Measurements from ENCODE around the gene CARS1. TPM values are rescaled to one million over a fixed set of nuclear protein-coding genes. Genes with fewer than 3 reads are reported as not detected.

CARS1 gene
- total and polyA plus RNA-seq, 2 of the 8 experiments (the other 6 are each of a cell fraction or from before 2014, with no cell fraction given), result 44.1 to 100 TPM

- H3K27me3 ChIP-seq (replicated peaks in 1 of 4; ENCODE audit: control insufficient read depth in 3 of 4, extremely low read depth in 1 of 4, insufficient read depth in 3 of 4, low read length in 3 of 4), result no peaks in the 10 kb centered on the region
- ChIA-PET POLR2A (ENCODE audit: partially characterized antibody) (interaction anchor here (0.7 kb wide), 1 partner anchor 102 kb away, joined by 3 read pairs; no protein-coding TSS in a partner anchor), CTCF (ENCODE audit: partially characterized antibody) (interaction anchor here (0.9 to 1.3 kb wide), 3 partner anchors 9 to 43 kb away, joined by 3 to 6 read pairs (median 5); no protein-coding TSS in a partner anchor)
- H3K18ac ChIP-seq (ENCODE audit: extremely low read depth, low read length), result no peak overlapping the region
- no peaks in the 10 kb centered on the region for H3K79me1 ChIP-seq (ENCODE audit: low read depth, low read length)
- H3K9ac ChIP-seq (replicated peaks in 1 of 4; ENCODE audit: extremely low read depth in 1 of 4, low read depth in 3 of 4, low read length in 3 of 4), result no peak overlapping the region
- no peaks in the 10 kb centered on the region for H3K4me1 ChIP-seq (replicated peaks in 1 of 4; ENCODE audit: control insufficient read depth in 3 of 4, insufficient read depth in 4 of 4, low read length in 3 of 4)
- no peak overlapping the region for H4K5ac ChIP-seq (ENCODE audit: insufficient read length, low read depth, low read length)
- H3K4me3 ChIP-seq (ENCODE audit: extremely low read depth in 1 of 4, insufficient read depth in 2 of 4, low read depth in 3 of 4, low read length in 4 of 4), result no peak overlapping the region
- H2BK15ac ChIP-seq (ENCODE audit: low read length), result no peak overlapping the region
- H4K8ac ChIP-seq (ENCODE audit: extremely low read depth, insufficient read depth, low read length), result no peak overlapping the region
- H3K27ac ChIP-seq (ENCODE audit: low read depth, low read length), result no peak overlapping the region
- no peaks in the 10 kb centered on the region for H3K79me2 ChIP-seq (ENCODE audit: control insufficient read depth in 1 of 2, insufficient read depth in 2 of 2, low read length in 2 of 2)
- no peak overlapping the region for H3K4me2 ChIP-seq (ENCODE audit: insufficient read depth in 1 of 2, low read depth in 2 of 2, low read length in 2 of 2)
- H2BK20ac ChIP-seq (ENCODE audit: low read length), result no peak overlapping the region
- no peak overlapping the region for H2AFZ ChIP-seq (ENCODE audit: low read length)
- 91% methylated on average over 13 of the region's 13 CpGs; no CpG with 5 or more reads in 1 of the 2 experiments for WGBS, 2 experiments (ENCODE audit: extremely low coverage in 1 of 2, insufficient coverage in 1 of 2, insufficient read length in 1 of 2, insufficient replicate concordance in 2 of 2, low coverage in 1 of 2, low lambda C conversion rate in 2 of 2, missing lambda C conversion rate in 1 of 2)
- no peaks in the 10 kb centered on the region for H3K36me3 ChIP-seq (ENCODE audit: control insufficient read depth in 2 of 4, insufficient read depth in 4 of 4, low read length in 3 of 4)
- no peak overlapping the region for H2BK12ac ChIP-seq (ENCODE audit: low read depth, low read length)
- no peaks in the 10 kb centered on the region for H3K9me3 ChIP-seq (ENCODE audit: insufficient read depth in 2 of 2, low read depth in 1 of 2, low read length in 1 of 2)
- FAIRE-seq, result no peak
- H3K23me2 ChIP-seq (ENCODE audit: low read depth, low read length), result no peaks in the 10 kb centered on the region
- H4K20me1 ChIP-seq (replicated peaks in 1 of 2; ENCODE audit: control insufficient read depth in 1 of 2, insufficient read depth in 2 of 2, low read length in 2 of 2), result no peaks in the 10 kb centered on the region
- no peak overlapping the region for H3K14ac ChIP-seq (ENCODE audit: insufficient read length)
- no peak overlapping the region for H3K23ac ChIP-seq (ENCODE audit: insufficient read length)
- H2BK5ac ChIP-seq (ENCODE audit: low read depth, low read length), result no peak overlapping the region
- no peak overlapping the region for H3K56ac ChIP-seq (replicated peaks; ENCODE audit: insufficient read length, low read depth, low read length)
- H2AK5ac ChIP-seq (ENCODE audit: low read depth, low read length), result no peak overlapping the region
- no peak overlapping the region for H4K91ac ChIP-seq (replicated peaks; ENCODE audit: insufficient read length, low read length)
- H2BK120ac ChIP-seq (replicated peaks; ENCODE audit: low read depth, low read length), result no peak overlapping the region
- no peak for DNase-seq (ENCODE audit: low read depth in 1 of 2, low spot score in 2 of 2)
- no peak overlapping the region for H3K4ac ChIP-seq (replicated peaks; ENCODE audit: insufficient read length, low read depth, low read length)
- TF ChIP-seq GTF2F1 (IDR thresholded peaks at IDR 0.05; ENCODE audit: borderline replicate concordance, low read depth, low read length) (no peak), ATF2 (IDR thresholded peaks at IDR 0.05; ENCODE audit: low read length) (no peak), TEAD4 (IDR thresholded peaks at IDR 0.05; ENCODE audit: low read depth, low read length) (no peak), BRCA1 (IDR thresholded peaks at IDR 0.05; ENCODE audit: low read depth, low read length) (no peak), POLR2A (IDR thresholded peaks at IDR 0.05; ENCODE audit: control extremely low read depth in 1 of 2, low read depth in 2 of 2, low read length in 2 of 2) (no peak), CBX8 (IDR thresholded peaks at IDR 0.05; ENCODE audit: borderline replicate concordance, low read depth, low read length) (no peak), CTBP2 (IDR thresholded peaks at IDR 0.05; ENCODE audit: borderline replicate concordance, insufficient read depth, insufficient read length, low read length) (no peak), TAF7 (optimal IDR thresholded peaks at IDR 0.05; ENCODE audit: borderline replicate concordance, low read depth, low read length) (no peak), ZNF274 (IDR thresholded peaks at IDR 0.05; ENCODE audit: borderline replicate concordance, extremely low read depth, low read length) (no peak), SUZ12 (IDR thresholded peaks at IDR 0.05; ENCODE audit: low read length) (no peak), SAP30 (IDR thresholded peaks at IDR 0.05; ENCODE audit: insufficient read depth, insufficient replicate concordance, low read length) (no peak)
Measured at GRCh38 chr11:3080733-3081385, 23.6 kb upstream of the CARS1 start.
